ENCODE results near the gene ABLIM1.

Gene ABLIM1

DNA sequence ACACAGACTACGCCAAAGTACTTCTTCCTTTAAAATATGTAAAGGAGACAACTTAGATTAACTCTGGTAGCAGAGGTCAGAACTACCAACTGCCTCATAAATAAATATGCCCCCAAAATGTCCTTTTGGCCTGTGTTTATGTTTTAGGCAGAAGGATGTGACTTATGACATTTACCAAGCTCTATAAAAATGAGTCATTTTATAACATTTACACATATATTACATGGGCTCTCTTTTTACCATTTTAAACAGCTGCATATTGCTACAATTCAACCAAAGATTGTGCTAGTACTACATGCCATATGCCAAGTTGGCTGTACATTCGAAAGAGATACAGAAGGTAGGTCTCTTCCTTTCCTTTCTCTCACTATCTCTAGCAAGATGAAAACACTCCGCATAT, 12.4 kb downstream of the ABLIM1 start:
- DNase-seq = no peak

- no peak for DNase-seq
These were observed 14.9 kb downstream of the ABLIM1 start for GRCh38 chr10:114643158-114643557.

GRCh38 chr10:114642729-114643128, 15.3 kb downstream of the ABLIM1 start:
- no peak for DNase-seq

DNA sequence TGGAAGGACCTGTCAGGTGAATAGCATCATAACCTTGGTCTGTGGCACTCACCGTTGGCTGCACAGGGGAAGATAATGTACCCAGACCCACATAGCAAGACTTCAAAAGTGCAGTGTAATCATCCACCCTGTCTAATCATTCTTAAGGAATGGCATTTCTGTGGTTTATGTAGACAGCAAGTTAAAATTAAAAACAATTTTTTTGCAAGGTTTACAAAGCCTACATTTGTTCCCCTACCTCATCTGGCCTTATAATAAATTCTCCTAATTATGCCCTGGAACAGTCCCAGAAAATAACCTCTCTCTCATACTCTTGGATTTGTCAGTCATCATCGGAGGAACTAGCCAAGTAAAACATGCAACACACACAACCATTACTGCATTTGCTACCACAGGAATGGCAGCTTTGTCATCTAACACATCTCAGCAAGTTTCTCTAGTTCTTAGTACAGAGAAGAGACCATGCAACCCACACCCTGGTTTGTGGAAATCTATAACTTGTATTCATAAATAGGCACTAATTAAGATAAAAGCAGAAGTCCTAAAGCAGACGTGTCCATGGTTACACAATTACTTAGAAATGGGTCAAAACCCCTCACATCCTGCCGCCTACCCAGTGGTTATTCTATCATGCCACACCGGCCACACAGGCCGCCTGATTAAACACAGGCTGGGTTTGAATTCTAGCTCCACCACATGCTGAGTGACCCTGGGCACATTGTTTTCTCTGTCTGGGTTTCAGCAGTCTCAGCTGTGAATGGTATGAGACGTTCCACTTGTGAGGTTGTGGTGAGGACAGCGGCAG, 19.1 kb downstream of the ABLIM1 start:
- DNase-seq = no peak

GRCh38 chr10:114635797-114636550, 22.1 kb downstream of the ABLIM1 start:
- no peak for DNase-seq

DNA sequence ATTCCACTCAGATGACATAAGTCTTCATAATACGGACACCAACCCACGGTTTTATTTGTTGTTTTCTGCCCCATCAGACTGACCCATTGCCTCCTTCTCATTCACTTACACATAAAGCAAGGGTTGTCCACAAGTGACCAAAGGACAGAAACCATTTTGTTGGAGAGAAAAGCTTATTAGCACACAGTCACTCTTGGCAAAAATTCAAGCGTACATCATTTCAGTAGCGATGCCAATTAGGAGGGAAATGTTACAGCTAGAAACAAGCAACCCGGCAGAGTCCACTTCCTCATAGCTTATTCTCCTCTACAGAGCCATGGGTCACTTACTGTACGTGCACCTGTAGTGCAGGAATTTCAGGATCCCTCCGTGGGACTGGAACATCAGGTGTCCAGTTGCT, 23.0 kb downstream of the ABLIM1 start:
- no peak for DNase-seq

GRCh38 chr10:114634609-114634979, 23.5 kb downstream of the ABLIM1 start:
- DNase-seq = no peak

DNA sequence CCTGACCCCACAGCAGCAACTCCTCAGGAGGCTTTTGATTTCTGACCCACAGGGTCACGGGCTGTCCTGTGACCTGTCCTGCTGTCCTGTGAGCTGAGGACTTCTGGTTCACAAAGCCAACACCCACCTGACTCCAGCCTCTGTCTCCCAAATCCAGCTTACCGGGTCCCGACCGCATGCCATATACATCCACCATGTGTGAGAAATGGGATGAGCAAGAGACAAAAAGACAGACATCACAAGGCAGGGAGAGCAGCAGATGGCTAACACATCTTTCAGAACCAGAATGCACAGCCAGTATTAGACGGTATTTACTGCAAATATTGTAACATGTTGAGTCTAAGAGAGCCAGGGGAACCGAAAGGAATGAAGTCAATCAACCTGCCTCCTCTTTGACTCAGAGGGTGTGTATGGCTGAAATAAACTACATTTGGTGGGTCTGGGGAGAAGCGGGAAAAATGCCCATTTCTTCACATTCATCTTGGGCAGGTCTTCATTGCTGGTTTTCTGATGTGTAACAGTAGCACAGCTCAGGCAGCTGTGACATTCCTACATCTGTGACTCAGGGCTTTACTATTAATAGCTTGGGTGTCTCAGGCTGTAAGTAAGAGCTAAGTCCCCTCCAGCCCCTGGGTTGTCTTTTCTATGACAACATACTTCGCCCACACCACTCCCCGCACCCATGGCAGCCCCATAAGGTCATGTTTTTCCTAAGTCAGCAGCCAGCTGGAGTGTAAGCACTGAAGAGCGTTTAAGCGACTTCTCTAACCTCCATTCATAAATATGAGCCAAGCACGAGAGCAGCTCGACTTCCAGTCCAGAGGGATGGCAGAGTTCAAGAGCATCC, 25.0 kb downstream of the ABLIM1 start:
- no peak for DNase-seq

DNA sequence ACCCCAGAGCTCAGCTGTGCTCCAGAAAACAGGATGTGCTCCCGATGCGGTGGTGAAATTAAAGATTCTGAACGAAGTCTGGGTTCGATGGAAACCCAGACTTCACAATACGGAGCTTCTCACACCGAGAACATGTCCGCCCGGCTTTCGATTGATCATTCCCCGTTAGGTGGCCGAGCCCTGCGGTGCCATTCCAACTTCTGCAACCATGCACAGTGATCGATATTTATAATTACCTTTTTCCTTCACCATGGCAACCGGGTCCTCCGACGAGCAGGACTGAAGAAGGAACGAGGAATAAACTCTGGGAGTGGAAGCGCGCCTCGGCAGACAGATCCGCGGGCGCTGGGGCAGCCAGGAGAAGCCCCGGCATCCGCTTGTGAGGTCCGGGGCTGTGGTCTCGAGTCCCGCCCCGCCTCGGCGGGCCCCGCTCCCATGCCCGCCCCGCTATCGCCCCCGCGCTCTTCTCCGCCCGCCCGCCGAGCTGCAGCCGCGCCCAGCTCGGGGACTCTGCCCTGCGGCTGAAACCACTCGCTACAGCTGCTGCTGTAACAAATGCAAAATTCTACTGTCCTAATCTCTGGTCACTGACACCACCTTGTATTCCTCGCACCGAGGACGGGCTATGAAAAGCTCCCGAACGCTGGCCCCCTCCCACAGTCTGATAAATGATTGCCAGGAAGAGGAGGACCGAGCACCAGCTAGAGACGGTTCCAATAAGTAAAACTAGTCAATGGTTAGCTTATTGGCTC, 26.2 kb downstream of the ABLIM1 start:
- no peak for DNase-seq

DNA sequence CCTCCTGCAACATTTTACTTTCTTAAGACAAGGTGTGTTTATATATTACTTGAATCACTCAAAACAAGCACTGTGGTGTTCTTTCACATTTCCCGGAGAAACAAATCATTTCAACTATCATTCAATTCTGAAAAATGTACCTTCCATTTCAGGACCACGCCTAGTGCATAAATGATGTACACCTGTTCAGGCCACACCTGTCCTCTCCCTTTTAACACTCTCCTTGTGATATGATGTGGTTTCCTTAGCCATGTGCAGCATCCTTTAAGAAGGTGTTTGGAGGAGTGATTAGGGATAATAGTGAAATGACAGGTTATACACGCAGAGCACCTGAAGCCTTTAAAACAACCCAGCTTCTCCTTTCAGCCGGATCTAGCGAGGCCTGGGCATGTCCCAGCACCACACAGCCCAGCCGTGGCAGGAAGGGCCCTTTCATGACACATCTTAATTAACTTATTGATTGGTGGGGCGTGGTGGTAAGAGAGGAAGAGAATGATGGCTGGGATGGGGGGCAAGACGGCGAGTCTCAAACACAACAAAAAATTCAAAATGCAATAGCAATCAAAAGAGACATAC, 26.9 kb downstream of the ABLIM1 start:
- DNase-seq = no peak

DNA sequence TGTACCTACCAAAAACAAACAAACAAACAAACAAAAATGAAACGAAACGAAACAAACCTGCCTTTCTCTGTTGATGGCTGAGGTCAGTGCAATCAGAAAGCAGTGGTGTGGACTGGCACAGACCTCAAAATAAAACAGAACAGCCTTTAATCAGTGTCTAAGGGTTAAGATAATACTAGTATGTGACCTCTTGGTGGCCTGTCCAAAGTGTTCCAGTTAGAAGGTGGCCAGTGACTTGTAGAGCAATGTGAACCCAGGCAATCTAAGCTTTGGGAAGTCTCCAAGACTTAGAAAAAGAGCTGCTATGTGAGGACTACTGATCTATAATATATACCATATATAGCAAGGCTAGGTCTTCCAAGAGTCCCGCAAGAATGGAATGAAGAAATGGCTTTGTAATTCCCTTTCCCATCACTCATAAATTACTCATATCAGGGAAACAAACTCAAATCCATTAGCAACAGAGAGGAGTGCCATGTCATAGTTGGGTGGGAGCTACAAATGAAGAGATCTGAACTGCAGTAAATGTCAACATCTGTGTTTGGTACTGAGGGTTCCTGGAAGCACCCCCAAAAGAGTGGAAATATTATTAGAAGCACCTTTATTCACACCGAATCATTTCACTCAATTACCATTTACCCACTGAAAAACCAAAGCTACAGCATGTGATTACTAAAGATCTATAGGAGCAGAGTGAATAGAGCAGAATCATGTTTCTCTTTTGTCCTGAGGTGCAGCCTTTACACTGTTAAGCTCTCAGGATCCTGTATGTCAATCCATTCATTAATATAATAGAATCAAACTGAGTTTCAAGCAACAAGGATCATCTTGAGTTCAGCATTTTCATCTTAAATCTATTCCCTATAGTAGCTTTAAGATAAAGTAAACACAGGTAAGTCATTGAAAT, 28.0 kb downstream of the ABLIM1 start:
- DNase-seq = no peak

GRCh38 chr10:114629083-114629823, 28.8 kb downstream of the ABLIM1 start:
- DNase-seq = no peak

DNA sequence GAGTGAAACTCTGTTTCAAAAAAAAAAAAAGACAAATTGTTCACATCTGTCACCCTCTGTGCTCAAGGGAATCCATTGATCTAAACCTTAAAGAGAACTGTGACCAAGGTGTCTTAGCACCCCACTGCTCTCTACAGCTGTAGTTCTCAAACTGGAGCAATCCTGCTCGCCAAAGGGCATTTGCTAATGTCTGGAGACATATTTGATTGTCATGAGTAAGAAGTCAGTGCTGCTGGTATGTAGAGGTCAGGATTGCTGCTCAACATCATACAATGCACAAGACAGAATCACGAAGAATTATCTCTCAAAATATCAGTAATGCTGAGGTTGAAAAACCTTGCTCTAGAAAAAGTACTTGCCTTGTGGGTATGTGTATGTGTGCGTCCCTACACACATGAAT, 30.0 kb downstream of the ABLIM1 start:
- DNase-seq = no peak

DNA sequence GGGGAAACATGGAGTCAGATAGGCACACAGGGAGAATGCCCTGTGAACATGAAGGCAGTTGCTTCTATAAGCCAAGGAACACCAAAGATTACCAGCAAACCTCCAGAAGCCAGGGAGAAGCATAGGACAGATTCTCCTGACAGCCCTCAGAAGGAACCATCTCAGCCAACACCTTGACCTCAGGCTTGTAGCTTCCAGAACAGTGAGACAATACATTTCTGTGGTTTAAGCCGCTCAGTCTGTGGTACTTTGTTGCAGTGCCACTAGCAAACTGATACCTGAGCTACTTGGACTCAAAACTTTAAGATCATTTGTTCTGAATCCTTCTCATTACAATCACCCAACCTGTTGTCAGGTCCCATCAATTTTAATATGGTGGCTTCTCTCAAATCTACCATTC, 31.2 kb downstream of the ABLIM1 start:
- no peak for DNase-seq

DNA sequence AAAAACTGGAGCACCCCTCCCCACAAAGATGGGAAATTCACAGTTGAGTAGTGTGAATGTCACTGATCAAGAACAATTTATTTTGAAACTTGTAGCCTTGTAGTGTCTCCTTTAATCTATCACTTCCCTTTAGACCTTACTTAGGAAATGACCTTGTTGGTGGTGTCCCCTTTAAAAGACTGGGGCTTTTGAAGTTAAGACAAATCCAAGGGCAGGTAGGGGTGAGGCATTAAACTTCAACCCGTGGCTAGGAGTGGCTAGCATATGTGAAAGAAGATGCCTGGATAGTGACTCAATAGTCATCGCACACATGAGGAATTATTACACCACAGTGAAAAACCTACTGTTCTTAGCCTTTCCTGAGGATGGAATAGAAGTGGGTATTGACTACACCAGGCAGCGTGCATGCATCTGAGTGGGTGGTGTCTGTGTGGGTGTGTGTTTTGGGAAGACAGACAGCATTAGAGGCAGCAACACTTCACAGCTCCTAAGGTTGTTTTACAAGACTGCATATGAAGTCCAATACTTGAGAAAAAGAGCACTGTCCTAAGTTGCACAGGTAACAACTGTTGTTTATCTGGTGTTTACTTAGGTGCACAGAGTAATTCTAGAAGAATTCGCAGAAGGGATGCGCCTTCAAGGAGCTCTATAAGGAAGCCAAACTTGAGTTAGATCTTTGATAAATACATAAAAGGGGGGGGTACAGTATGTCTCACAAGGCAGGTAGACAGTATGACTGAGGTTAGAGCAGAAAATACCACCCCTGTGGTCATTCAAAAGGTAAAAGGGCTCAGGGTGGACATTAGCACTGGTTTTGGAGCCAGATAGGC, 32.9 kb downstream of the ABLIM1 start:
- DNase-seq = no peak

DNA sequence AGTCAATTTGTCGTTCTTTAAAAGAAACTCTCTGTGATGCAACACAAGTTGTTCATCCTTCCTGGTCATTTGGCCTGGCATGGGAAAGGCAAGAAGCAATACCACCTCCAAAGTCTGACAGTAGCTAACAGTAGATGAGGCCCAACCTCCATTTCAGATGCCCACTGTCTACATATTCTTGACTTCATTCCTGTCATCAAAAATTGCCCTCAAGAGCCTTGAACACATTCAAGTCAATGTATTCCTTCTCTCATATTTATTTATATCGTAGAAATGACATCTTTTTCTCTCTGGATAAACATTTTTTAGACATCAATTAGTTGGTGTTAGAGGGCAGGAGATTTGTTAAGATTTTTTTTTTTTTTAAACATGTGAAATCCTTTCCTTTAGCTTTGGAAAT, 33.7 kb downstream of the ABLIM1 start:
- DNase-seq = no peak

- DNase-seq = no peak
These were observed 34.3 kb downstream of the ABLIM1 start for GRCh38 chr10:114623661-114624294.

GRCh38 chr10:114623155-114623554, 34.9 kb downstream of the ABLIM1 start:
- no peak for DNase-seq

DNA sequence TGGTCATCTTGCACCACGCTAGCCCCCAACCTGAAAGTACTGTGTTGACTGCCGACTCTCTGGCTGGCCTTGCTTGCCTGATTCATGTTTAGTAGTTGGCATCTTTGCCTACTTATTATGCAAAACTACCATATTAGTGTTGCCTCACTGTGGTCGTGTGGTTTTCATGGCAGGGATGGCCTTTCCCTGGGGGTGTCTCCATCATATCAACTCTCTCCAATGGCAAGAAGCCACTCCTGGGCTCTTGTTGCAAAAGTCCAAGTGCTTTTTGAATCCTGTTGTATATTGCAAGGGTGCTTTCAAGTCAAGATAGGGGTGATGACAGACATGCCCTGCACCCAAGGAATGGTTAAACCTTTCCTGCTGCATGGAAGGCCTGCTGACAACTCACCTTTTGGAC, 39.4 kb downstream of the ABLIM1 start:
- DNase-seq = no peak

All from activated naive CD4-positive, alpha-beta T cell (primary cell).